B cell (primary cell): ENCODE results near the gene DMAP1. TPM values are rescaled to one million over a fixed set of nuclear protein-coding genes. Genes with fewer than 3 reads are reported as not detected.

Experiments used
- ATAC-seq: fragments of 200-7000 bp; cut with Tn5 transposase; one replicate; pipeline ENCODE4 v1.10.0; 2021; ENCODE audit warnings: low read depth, mild to moderate bottlenecking, moderate number of reproducible peaks, moderate library complexity
- CTCF ChIA-PET: fragments of 350-600 bp; sonication (Branson Sonifier 250); formaldehyde crosslinking; loops from one replicate; lab custom pipeline; 2021; ENCODE audit warnings: antibody characterized with exemption, inconsistent platforms; lab: Charles Lee
- POLR2A ChIA-PET: fragments of 350-600 bp; sonication (Branson Sonifier 250); formaldehyde crosslinking; loops from one replicate; lab custom pipeline; 2021; ENCODE audit warnings: antibody characterized with exemption; lab: Charles Lee
- DNase-seq: peaks from one replicate; pipeline ENCODE4 v3.0.0; 2013
- H2AFZ ChIP-seq: 2 replicates; pipeline ENCODE4 v1.6.1; 2012; ENCODE audit warnings: mild to moderate bottlenecking, low read depth, low read length; ENCODE audit not compliant: insufficient read depth, poor library complexity, severe bottlenecking
- H3K27ac ChIP-seq, 2 donors: 1 replicate in 1 of 2; 2 replicates in 1 of 2; pipeline ENCODE4 v1.5.1; 2012 to 2013; ENCODE audit warnings: low read length in 2 of 2, mild to moderate bottlenecking in 2 of 2, moderate library complexity in 1 of 2
- H3K27me3 ChIP-seq, 4 experiments: fragments of 200-600 bp in 1 of 4; sonication (generic) in 1 of 4; replicated peaks in 1 of 4; 1 replicate in 2 of 4; 2 replicates in 2 of 4; pipeline versions ENCODE4 v1.6.1 to v1.7.0; 2013 to 2016; ENCODE audit warnings: low read length in 3 of 4, mild to moderate bottlenecking in 2 of 4, mixed read lengths in 1 of 4, moderate library complexity in 1 of 4; ENCODE audit not compliant: insufficient read depth in 4 of 4, control insufficient read depth in 3 of 4; ENCODE audit errors: control extremely low read depth in 1 of 4
- H3K36me3 ChIP-seq, 2 experiments: replicated peaks in 1 of 2; 1 replicate in 1 of 2; 2 replicates in 1 of 2; pipeline versions ENCODE4 v1.6.1 to v1.7.1; 2013; ENCODE audit warnings: low read length in 1 of 2; ENCODE audit not compliant: insufficient read depth in 2 of 2, control insufficient read depth in 1 of 2; ENCODE audit errors: control extremely low read depth in 1 of 2, extremely low read depth in 1 of 2
- H3K4me1 ChIP-seq, 2 donors: fragments of 200-600 bp in 1 of 2; sonication (generic) in 1 of 2; 1 replicate in 1 of 2; 2 replicates in 1 of 2; pipeline versions ENCODE4 v1.5.1 to v1.6.1; 2013 to 2017; ENCODE audit warnings: low read length in 2 of 2; ENCODE audit not compliant: control insufficient read depth in 2 of 2, insufficient read depth in 2 of 2
- H3K4me2 ChIP-seq: replicated peaks from 2 replicates; pipeline ENCODE3; 2012; ENCODE audit warnings: mild to moderate bottlenecking, low read depth, low read length; ENCODE audit not compliant: poor library complexity, severe bottlenecking
- H3K4me3 ChIP-seq, 5 experiments: fragments of 200-600 bp in 1 of 5; sonication (generic) in 1 of 5; 1 replicate in 3 of 5; 2 replicates in 2 of 5; pipeline versions ENCODE4 v1.5.1 to v1.7.0; 2011 to 2016; ENCODE audit warnings: low read length in 4 of 5, mild to moderate bottlenecking in 4 of 5, low read depth in 2 of 5, control low read depth in 1 of 5, moderate library complexity in 1 of 5; ENCODE audit not compliant: insufficient read depth in 1 of 5; ENCODE audit errors: control extremely low read depth in 1 of 5, extremely low read depth in 1 of 5
- H3K79me2 ChIP-seq: fragments of 200-600 bp; sonication (generic); one replicate; pipeline ENCODE4 v1.6.0; 2016; ENCODE audit warnings: low read length; ENCODE audit not compliant: control insufficient read depth, insufficient read depth
- H3K9ac ChIP-seq: fragments of 200-600 bp; sonication (generic); 2 replicates; pipeline ENCODE4 v1.6.1; 2017; ENCODE audit warnings: mild to moderate bottlenecking, low read length, moderate library complexity
- H3K9me3 ChIP-seq, 3 donors: one replicate each; pipeline versions ENCODE4 v1.6.1 to v1.7.1; 2013; ENCODE audit warnings: low read length in 2 of 3; ENCODE audit not compliant: control insufficient read depth in 2 of 3, insufficient read depth in 1 of 3; ENCODE audit errors: control extremely low read depth in 1 of 3
- H4K20me1 ChIP-seq: 2 replicates; pipeline ENCODE4 v1.6.0; 2012; ENCODE audit warnings: mild to moderate bottlenecking, low read length; ENCODE audit not compliant: insufficient read depth, control insufficient read depth, poor library complexity, severe bottlenecking
- H3K27ac Mint-ChIP-seq: one replicate; pipeline ENCODE4 v1.8.0; 2021; ENCODE audit warnings: mixed read lengths
- H3K27me3 Mint-ChIP-seq: one replicate; pipeline ENCODE4 v1.8.0; 2021; ENCODE audit warnings: mixed read lengths
- H3K4me1 Mint-ChIP-seq: one replicate; pipeline ENCODE4 v1.8.0; 2021; ENCODE audit warnings: mixed read lengths
- H3K4me3 Mint-ChIP-seq: one replicate; pipeline ENCODE4 v1.8.0; 2021; ENCODE audit warnings: mixed read lengths
- H3K9me3 Mint-ChIP-seq: one replicate; pipeline ENCODE4 v1.8.0; 2022; ENCODE audit warnings: mixed read lengths; ENCODE audit not compliant: insufficient read depth
- CTCF ChIP-seq: fragments of 200-600 bp; IDR thresholded peaks from one replicate; pipeline ENCODE4 v1.8.0; 2022; ENCODE audit warnings: antibody characterized with exemption, mild to moderate bottlenecking
- EZH2 ChIP-seq: IDR thresholded peaks from 2 replicates; pipeline ENCODE4 v1.6.1; 2012; ENCODE audit warnings: borderline replicate concordance, low read depth, mild to moderate bottlenecking, moderate library complexity, low read length; ENCODE audit not compliant: insufficient read depth, poor library complexity, severe bottlenecking
- WGBS: methylation state at CpG from one replicate; pipeline ENCODE4 v1.1.5; 2013; ENCODE audit warnings: missing lambda C conversion rate; ENCODE audit not compliant: insufficient coverage; 5-methylcytosine and 5-hydroxymethylcytosine counted together
- intact Hi-C: fragments of 100-400 bp; cut with micrococcal nuclease; formaldehyde crosslinking; loops from one replicate; pipeline ENCODE4 v1.10.0; 2022
- polyA plus RNA-seq: library from polyadenylated mRNA; depleted of rRNA; stranded (reverse); fragments of >200 nt; gene quantifications from 2 replicates; pipeline ENCODE4 v1.2.3, GENCODE V29; 2012
- total RNA-seq, 2 donors: library from RNA; stranded (reverse); fragments of 120-200 nt in 1 of 2; gene quantifications; 1 replicate in 1 of 2; 2 replicates in 1 of 2; pipeline versions ENCODE4 v1.2.3 to v1.2.4, GENCODE V29; 2013 to 2022

DMAP1 gene
- total and polyA plus RNA-seq, 2 donors (not counting 1 experiment from before 2014, with no cell fraction given), result 88.5 to 116 TPM

- H3K27ac Mint-ChIP-seq, result no peak overlapping the region
- ChIA-PET POLR2A (no interaction called here), CTCF (no interaction called here)
- Histone ChIP-seq H3K4me2 (no peak overlapping the region), H3K4me1 (no peaks in the 10 kb centered on the region), H3K36me3 (no peaks in the 10 kb centered on the region), H3K4me3 (no peak overlapping the region), H3K27ac (no peak overlapping the region), H3K9ac (no peak overlapping the region), H3K27me3 (peaks cover 0 to 9% (median 0%) of the 10 kb centered on the region in 4 experiments), H2AFZ (no peak overlapping the region), H3K79me2 (no peaks in the 10 kb centered on the region), H4K20me1 (no peaks in the 10 kb centered on the region), H3K9me3 (peaks cover 5 to 33% (median 19%) of the 10 kb centered on the region in 3 donors)
- ATAC-seq (no peak), DNase-seq (no peak)
- TF ChIP-seq CTCF (no peak), EZH2 (no peak)
- peaks cover 27% of the 10 kb centered on the region for H3K27me3 Mint-ChIP-seq
- H3K4me1 Mint-ChIP-seq, result no peaks in the 10 kb centered on the region
- peaks cover 3% of the 10 kb centered on the region for H3K9me3 Mint-ChIP-seq
- intact Hi-C loops, result no loop called here
- 82% methylated on average over 2 of the region's 3 CpGs for WGBS
- H3K4me3 Mint-ChIP-seq, result no peak overlapping the region
Measured at GRCh38 chr1:44170281-44170823, 42.9 kb upstream of the DMAP1 start.

- ATAC-seq, result no peak
- CTCF ChIA-PET, result no interaction called here
- TF ChIP-seq EZH2 (no peak), CTCF (no peak)
Measured at GRCh38 chr1:44174630-44175029, 38.6 kb upstream of the DMAP1 start.

More at GRCh38 chr1:44174630-44175029, 38.6 kb upstream of the DMAP1 start:
- Histone ChIP-seq H2AFZ (no peak overlapping the region), H3K9me3 (peaks cover 0 to 21% (median 12%) of the 10 kb centered on the region in 3 donors), H3K4me3 (no peak overlapping the region), H3K27me3 (no peaks in the 10 kb centered on the region), H3K79me2 (no peaks in the 10 kb centered on the region), H4K20me1 (no peaks in the 10 kb centered on the region), H3K36me3 (no peaks in the 10 kb centered on the region), H3K4me1 (no peaks in the 10 kb centered on the region), H3K9ac (no peak overlapping the region), H3K4me2 (no peak overlapping the region), H3K27ac (no peak overlapping the region)
- DNase-seq, result no peak
- WGBS, result 67% methylated on average over 1 of the region's 1 CpG
- H3K9me3 Mint-ChIP-seq, result no peaks in the 10 kb centered on the region
- peaks cover 17% of the 10 kb centered on the region for H3K27me3 Mint-ChIP-seq
- no peak overlapping the region for H3K27ac Mint-ChIP-seq
- no peaks in the 10 kb centered on the region for H3K4me1 Mint-ChIP-seq
- intact Hi-C loops, result no loop called here
- H3K4me3 Mint-ChIP-seq, result no peak overlapping the region
- POLR2A ChIA-PET, result no interaction called here
